K562 (cell line): ENCODE measurements around the gene PSMA4. TPM values are rescaled to one million over a fixed set of nuclear protein-coding genes. Genes with fewer than 3 reads are reported as not detected.

Experiments used
- ATF3 ChIP-seq, 2 experiments: fragments of 450-650 bp in 1 of 2; sonication (generic) in 1 of 2; formaldehyde crosslinking in 1 of 2; IDR thresholded peaks in 1 of 2; conservative IDR thresholded peaks in 1 of 2; 2 replicates each; pipeline versions ENCODE4 v1.6.1 to v1.8.1; 2016 to 2023; ENCODE audit warnings: mild to moderate bottlenecking in 2 of 2, moderate library complexity in 2 of 2, inconsistent platforms in 1 of 2, missing genetic modification reagents in 1 of 2
- BRD4 ChIP-seq: fragments of 200-600 bp; sonication (generic); IDR thresholded peaks from 2 replicates; pipeline ENCODE4 v1.6.1; 2017; ENCODE audit warnings: inconsistent platforms
- E2F3 ChIP-seq: fragments of 250-450 bp; sonication (Bioruptor Pico); IDR thresholded peaks from 2 replicates; pipeline ENCODE4 v1.4.0; 2020; ENCODE audit warnings: mild to moderate bottlenecking
- FOXO4 ChIP-seq: fragments of 450-650 bp; formaldehyde crosslinking; IDR thresholded peaks from 2 replicates; pipeline ENCODE4 v1.4.0; 2020; ENCODE audit warnings: mild to moderate bottlenecking, moderate library complexity
- HDAC1 ChIP-seq, 2 experiments: fragments of 450-650 bp; IDR thresholded peaks; 2 replicates each; pipeline ENCODE4 v1.6.1; 2016 to 2017; ENCODE audit warnings: inconsistent platforms in 1 of 2, mild to moderate bottlenecking in 1 of 2, moderate library complexity in 1 of 2
- KAT7 ChIP-seq: sonication (generic); formaldehyde crosslinking; IDR thresholded peaks from 2 replicates; pipeline ENCODE4 v1.8.0; 2022; ENCODE audit warnings: missing genetic modification reagents, mild to moderate bottlenecking, borderline replicate concordance
- KLF10 ChIP-seq: fragments of 250-450 bp; sonication (Bioruptor Pico); IDR thresholded peaks from 2 replicates; pipeline ENCODE4 v1.6.1; 2021; ENCODE audit warnings: matching md5 sums
- LCOR ChIP-seq: sonication (generic); formaldehyde crosslinking; IDR thresholded peaks from 2 replicates; pipeline ENCODE4 v1.8.0; 2022; ENCODE audit warnings: mild to moderate bottlenecking, missing genetic modification reagents
- NELFE ChIP-seq: IDR thresholded peaks from 2 replicates; pipeline ENCODE4 v1.6.1; 2011; ENCODE audit warnings: mild to moderate bottlenecking; ENCODE audit not compliant: insufficient read depth, insufficient read length
- RCOR1 ChIP-seq, 2 experiments: IDR thresholded peaks; 2 replicates each; pipeline ENCODE4 v1.6.1; 2012; ENCODE audit warnings: low read depth in 2 of 2, low read length in 2 of 2, borderline replicate concordance in 1 of 2, improper control_type of control experiment in 1 of 2
- TCF7 ChIP-seq: sonication (generic); IDR thresholded peaks from 2 replicates; pipeline ENCODE4 v1.6.1; 2016; ENCODE audit warnings: antibody characterized with exemption, borderline replicate concordance
- TFAP4 ChIP-seq: sonication (generic); formaldehyde crosslinking; IDR thresholded peaks from 2 replicates; pipeline ENCODE4 v1.8.0; 2022; ENCODE audit warnings: missing genetic modification reagents, mild to moderate bottlenecking, moderate library complexity, borderline replicate concordance
- THAP7 ChIP-seq: fragments of 250-450 bp; sonication (Bioruptor Pico); IDR thresholded peaks from 2 replicates; pipeline ENCODE4 v1.5.0; 2021
- USF2 ChIP-seq: sonication (generic); formaldehyde crosslinking; IDR thresholded peaks from 2 replicates; pipeline ENCODE4 v1.5.0; 2020; ENCODE audit warnings: missing genetic modification reagents
- ZNF592 ChIP-seq: fragments of 450-650 bp; IDR thresholded peaks from 2 replicates; pipeline ENCODE4 v1.6.1; 2017; ENCODE audit warnings: antibody characterized with exemption, mild to moderate bottlenecking
- polyA plus RNA-seq, 8 experiments: library from polyadenylated mRNA; depleted of rRNA in 4 of 8; stranded (reverse) in 5 of 8; unstranded in 3 of 8; fragments of >200 nt; fragmentation: Nextera tagmentation in 2 of 8; fragmentation: Illumina TruSeq in 1 of 8; extraction: Ambion mirVana in 2 of 8; extraction: Trizol in 1 of 8; gene quantifications; 2 replicates each; pipeline versions ENCODE4 v1.2.1 to v1.2.3, GENCODE V29; 2011 to 2014; ENCODE audit warnings: inconsistent platforms in 1 of 8, missing spikeins in 1 of 8
- total RNA-seq, 7 experiments: library from RNA; depleted of rRNA in 6 of 7; stranded (reverse); fragments of >200 nt in 6 of 7; fragmentation: Illumina TruSeq in 2 of 7; extraction: Trizol in 2 of 7; gene quantifications; 2 replicates each; pipeline versions ENCODE4 v1.2.1 to v1.2.3, GENCODE V29; 2011 to 2021; ENCODE audit warnings: low replicate concordance in 1 of 7

The PSMA4 gene
- total and polyA plus RNA-seq, 9 of the 15 experiments (the other 6 are each of a cell fraction or from before 2014, with no cell fraction given) = 304 to 1,857 (median 666) TPM

GRCh38 chr15:78565097-78565950 is 25.1 kb downstream of the PSMA4 start, which contains the start of gene CHRNA5 (continued):
- TF ChIP-seq TFAP4 (CRISPR knock-in tag) (peak; percentile 81), TCF7 (no peak), E2F3 (CRISPR knock-in tag) (no peak), LCOR (no peak), ATF3 (IDR thresholded peaks at IDR 0.05) (no peak), ATF3 (CRISPR knock-in tag; conservative IDR thresholded peaks at IDR 0.05) (no peak), BRD4 (no peak), KAT7 (CRISPR knock-in tag) (no peak), NELFE (no peak), THAP7 (CRISPR knock-in tag) (0 out of 2 replicates have a peak, but pooled peaks have one; percentile 12), ZNF592 (no peak), FOXO4 (CRISPR knock-in tag) (no peak), USF2 (CRISPR knock-in tag) (no peak), RCOR1 (IDR thresholded peaks at IDR 0.05; ENCODE audit: borderline replicate concordance in 1 of 2, low read depth in 2 of 2, low read length in 2 of 2) (peak in 1 of 2 experiments; percentile 91; a peak in 2 of 4 replicates), KLF10 (CRISPR knock-in tag) (no peak), HDAC1 (IDR thresholded peaks at IDR 0.05) (peak in 1 of 2 experiments; percentile 58; a peak in 1 of 4 replicates)
